A549 (cell line): ENCODE results near the gene OPA3. TPM values are rescaled to one million over a fixed set of nuclear protein-coding genes. Genes with fewer than 3 reads are reported as not detected.

Source experiments
- ATAC-seq, 2 experiments: fragments of 200-7000 bp in 1 of 2; fragments of >200 bp in 1 of 2; cut with Nextera tagmentation in 1 of 2; cut with Tn5 transposase in 1 of 2; 3 replicates each; pipeline versions ENCODE4 v1.8.0 to v1.9.1; 2018 to 2020; ENCODE audit warnings: mild to moderate bottlenecking in 1 of 2, moderate library complexity in 1 of 2
- CTCF ChIA-PET: fragments of 300-600 bp; sonication (Branson Sonifier 250); formaldehyde crosslinking; extraction: SDS; loops from one replicate; lab custom pipeline; 2021; ENCODE audit warnings: antibody characterized with exemption, inconsistent platforms; lab: Yijun Ruan, JAX
- POLR2A ChIA-PET: fragments of 350-600 bp; formaldehyde crosslinking; extraction: SDS; loops from one replicate; lab custom pipeline; 2021; ENCODE audit warnings: antibody characterized with exemption, inconsistent platforms; lab: Yijun Ruan, JAX
- DNase-seq, 2 experiments: peaks; one replicate each; pipeline versions ENCODE4 v3.0.0 to v3.0.0-alpha.2; 2011 to 2016; ENCODE audit warnings: low read depth in 1 of 2, low spot score in 1 of 2
- FAIRE-seq: peaks from 2 replicates; lab custom pipeline; 2011; peaks lifted over from hg19 to GRCh38; lab: Jason Lieb, UNC
- H3K27ac ChIP-seq, 2 experiments: fragments of >200 bp; sonication (Bioruptor Twin); formaldehyde crosslinking; 3 replicates each; pipeline ENCODE4 v1.5.1; 2016 to 2017
- H3K4me1 ChIP-seq: fragments of >200 bp; sonication (Bioruptor Twin); formaldehyde crosslinking; 3 replicates; pipeline ENCODE4 v1.6.1; 2016
- H3K4me2 ChIP-seq: fragments of >200 bp; sonication (Bioruptor Twin); formaldehyde crosslinking; 3 replicates; pipeline ENCODE4 v1.6.1; 2016
- H3K4me3 ChIP-seq: fragments of >200 bp; sonication (Bioruptor Twin); formaldehyde crosslinking; 3 replicates; pipeline ENCODE4 v1.5.1; 2016
- H3K9me3 ChIP-seq: fragments of >200 bp; sonication (Bioruptor Twin); formaldehyde crosslinking; 3 replicates; pipeline ENCODE4 v1.6.1; 2016
- BCL3 ChIP-seq: fragments of >200 bp; sonication (Bioruptor Twin); formaldehyde crosslinking; IDR thresholded peaks from 3 replicates; pipeline ENCODE4 v1.6.1; 2016
- BHLHE40 ChIP-seq: IDR thresholded peaks from 2 replicates; pipeline ENCODE4 v1.6.1; 2012; ENCODE audit warnings: low read depth, low read length, inconsistent platforms
- CBX2 ChIP-seq: fragments of 200-600 bp; sonication (generic); IDR thresholded peaks from 2 replicates; pipeline ENCODE4 v1.6.1; 2016; ENCODE audit warnings: low read depth, mild to moderate bottlenecking, borderline replicate concordance
- CHD2 ChIP-seq: fragments of 150-350 bp; IDR thresholded peaks from 2 replicates; pipeline ENCODE4 v1.6.1; 2014; ENCODE audit warnings: low read length; ENCODE audit not compliant: partially characterized antibody
- CTCF ChIP-seq: fragments of >200 bp; sonication (Bioruptor Twin); formaldehyde crosslinking; IDR thresholded peaks from 3 replicates; pipeline ENCODE4 v1.5.1; 2016
- E2F6 ChIP-seq: IDR thresholded peaks from 2 replicates; pipeline ENCODE4 v1.6.1; 2012; ENCODE audit warnings: low read depth, borderline replicate concordance
- EHMT2 ChIP-seq: fragments of 200-600 bp; sonication (generic); IDR thresholded peaks from 2 replicates; pipeline ENCODE4 v1.6.1; 2016; ENCODE audit warnings: antibody characterized with exemption, low read depth, mild to moderate bottlenecking, moderate library complexity
- ELK1 ChIP-seq: fragments of 150-350 bp; IDR thresholded peaks from 2 replicates; pipeline ENCODE4 v1.6.1; 2014; ENCODE audit warnings: low read depth, mild to moderate bottlenecking, low read length
- ESRRA ChIP-seq: fragments of 150-350 bp; IDR thresholded peaks from 2 replicates; pipeline ENCODE4 v1.6.1; 2014; ENCODE audit warnings: mild to moderate bottlenecking, low read length, borderline replicate concordance
- FOSB ChIP-seq: fragments of 250-450 bp; sonication (Bioruptor Pico); IDR thresholded peaks from 2 replicates; pipeline ENCODE4 v1.5.0; 2020; ENCODE audit warnings: mild to moderate bottlenecking, moderate library complexity
- HES2 ChIP-seq: fragments of >200 bp; sonication (Bioruptor Twin); formaldehyde crosslinking; IDR thresholded peaks from 2 replicates; pipeline ENCODE4 v1.6.1; 2016
- HEYL ChIP-seq: fragments of 250-450 bp; sonication (Bioruptor Pico); IDR thresholded peaks from 2 replicates; pipeline ENCODE4 v1.8.0; 2021; ENCODE audit warnings: mild to moderate bottlenecking, moderate library complexity
- JUN ChIP-seq, 2 experiments: fragments of >200 bp; sonication (Bioruptor Twin); formaldehyde crosslinking; IDR thresholded peaks; 2 replicates in 1 of 2; 3 replicates in 1 of 2; pipeline ENCODE4 v1.6.1; 2016 to 2017
- KDM1A ChIP-seq: fragments of 200-600 bp; sonication (generic); IDR thresholded peaks from 2 replicates; pipeline ENCODE4 v1.6.1; 2016; ENCODE audit warnings: low read depth, mild to moderate bottlenecking
- KDM5A ChIP-seq: fragments of 200-600 bp; sonication (generic); IDR thresholded peaks from 2 replicates; pipeline ENCODE4 v1.6.1; 2016; ENCODE audit warnings: antibody characterized with exemption, mild to moderate bottlenecking
- MAFK ChIP-seq: fragments of 450-650 bp; IDR thresholded peaks from 2 replicates; pipeline ENCODE4 v1.6.1; 2014; ENCODE audit not compliant: partially characterized antibody
- MAX ChIP-seq: IDR thresholded peaks from 2 replicates; pipeline ENCODE4 v1.6.1; 2012
- MAZ ChIP-seq: fragments of 150-350 bp; IDR thresholded peaks from 2 replicates; pipeline ENCODE4 v1.6.1; 2014; ENCODE audit warnings: antibody characterized with exemption, low read depth, low read length, borderline replicate concordance
- NFE2L2 ChIP-seq: fragments of 150-350 bp; conservative IDR thresholded peaks from 2 replicates; pipeline ENCODE4 v1.6.1; 2014; ENCODE audit warnings: low read length
- NR3C1 ChIP-seq: fragments of >200 bp; sonication (Bioruptor Twin); formaldehyde crosslinking; IDR thresholded peaks from 3 replicates; pipeline ENCODE4 v1.6.1; 2017
- PHF8 ChIP-seq: fragments of 200-600 bp; sonication (generic); IDR thresholded peaks from 2 replicates; pipeline ENCODE4 v1.6.1; 2016; ENCODE audit warnings: low read depth, mild to moderate bottlenecking, antibody characterized with exemption, moderate library complexity, borderline replicate concordance
- POLR2A ChIP-seq: IDR thresholded peaks from 2 replicates; pipeline ENCODE4 v1.6.1; 2012; ENCODE audit warnings: mild to moderate bottlenecking, low read length
- POLR2AphosphoS2 ChIP-seq: conservative IDR thresholded peaks from 2 replicates; pipeline ENCODE4 v1.6.1; 2012; ENCODE audit warnings: low read length, improper control_type of control experiment, inconsistent platforms
- RAD21 ChIP-seq, 2 experiments: fragments of >200 bp in 1 of 2; sonication (Bioruptor Twin) in 1 of 2; formaldehyde crosslinking in 1 of 2; IDR thresholded peaks in 1 of 2; conservative IDR thresholded peaks in 1 of 2; 2 replicates in 1 of 2; 3 replicates in 1 of 2; pipeline ENCODE4 v1.6.1; 2012 to 2018; ENCODE audit warnings: inconsistent platforms in 1 of 2
- RARB ChIP-seq: fragments of 250-450 bp; sonication (Bioruptor Pico); IDR thresholded peaks from 2 replicates; pipeline ENCODE4 v1.8.0; 2021; ENCODE audit warnings: mild to moderate bottlenecking, moderate library complexity
- RNF2 ChIP-seq: fragments of 200-600 bp; sonication (generic); IDR thresholded peaks from 2 replicates; pipeline ENCODE4 v1.6.1; 2016; ENCODE audit warnings: low read depth, mild to moderate bottlenecking, antibody characterized with exemption, moderate library complexity, borderline replicate concordance
- SMC3 ChIP-seq: fragments of >200 bp; sonication (Bioruptor Twin); formaldehyde crosslinking; IDR thresholded peaks from 3 replicates; pipeline ENCODE4 v1.6.1; 2018; ENCODE audit warnings: inconsistent platforms
- SREBF2 ChIP-seq: fragments of 450-650 bp; IDR thresholded peaks from 2 replicates; pipeline ENCODE4 v1.6.1; 2014; ENCODE audit warnings: mild to moderate bottlenecking, moderate library complexity
- TFCP2L1 ChIP-seq: fragments of 250-450 bp; sonication (Bioruptor Pico); IDR thresholded peaks from 2 replicates; pipeline ENCODE4 v1.5.0; 2021; ENCODE audit warnings: mild to moderate bottlenecking
- ZC3H11A ChIP-seq: fragments of 450-650 bp; IDR thresholded peaks from 2 replicates; pipeline ENCODE4 v1.6.1; 2014; ENCODE audit warnings: antibody characterized with exemption, mild to moderate bottlenecking
- ZSCAN20 ChIP-seq: fragments of 250-450 bp; sonication (Bioruptor Pico); IDR thresholded peaks from 2 replicates; pipeline ENCODE4 v1.8.0; 2022; ENCODE audit warnings: mild to moderate bottlenecking, moderate library complexity
- WGBS: methylation state at CpG from one replicate; pipeline ENCODE4 v1.1.6; 2017; ENCODE audit errors: missing lambda C conversion rate; 5-methylcytosine and 5-hydroxymethylcytosine counted together
- polyA plus RNA-seq, 4 experiments: library from polyadenylated mRNA; depleted of rRNA in 3 of 4; stranded (reverse); fragments of >200 nt; fragmentation: RNase III in 1 of 4; extraction: RNeasy Plus Mini Kit Qiagen cat#74134 plus additional on column Dnase treatment in 1 of 4; gene quantifications; 2 replicates in 3 of 4; 3 replicates in 1 of 4; pipeline ENCODE4 v1.2.3, GENCODE V29; 2011 to 2017

The OPA3 gene
- polyA plus RNA-seq, 2 of the 4 experiments (the other 2 are of a cell fraction) = 15.6 to 21.8 TPM

GRCh38 chr19:45485305-45486077 is 99.1 kb downstream of the OPA3 start:
- TF ChIP-seq MAZ = peak; percentile 49; the same call in 1 of the 2 replicates
- TF ChIP-seq CHD2 = peak; percentile 22
- no peak for TF ChIP-seq TFCP2L1 (CRISPR knock-in tag)
- TF ChIP-seq BCL3 = no peak
- TF ChIP-seq HEYL = no peak
- no peak for TF ChIP-seq NR3C1
- no peak for TF ChIP-seq ZC3H11A
- peak; percentile 63 for TF ChIP-seq CTCF
- no peak for TF ChIP-seq EHMT2
- peak; percentile 65 to 71 for TF ChIP-seq RAD21 (conservative IDR thresholded peaks at IDR 0.05 in 1 of 2, IDR thresholded peaks at IDR 0.05 in 1 of 2)
- TF ChIP-seq PHF8 = peak; percentile 47; the same call in 1 of the 2 replicates
- no peak for TF ChIP-seq BHLHE40
- no peak for TF ChIP-seq KDM5A
- peak; percentile 90 for TF ChIP-seq MAFK
- 0 out of 2 replicates have a peak, but pooled peaks have one; percentile 8 for TF ChIP-seq NFE2L2
- TF ChIP-seq JUN (IDR thresholded peaks at IDR 0.05) = peak in 1 of 2 experiments; percentile 42; a peak in 1 of 5 replicates
- 0 out of 2 replicates have a peak, but pooled peaks have one; percentile 38 for TF ChIP-seq ELK1
- no peak for TF ChIP-seq HES2
- no peak for TF ChIP-seq POLR2AphosphoS2
- no peak for TF ChIP-seq CBX2
- no peak for TF ChIP-seq SREBF2
- TF ChIP-seq RARB (CRISPR knock-in tag) = no peak
- TF ChIP-seq ESRRA = 0 out of 2 replicates have a peak, but pooled peaks have one; percentile 5
- no peak for TF ChIP-seq KDM1A
- peak; percentile 69 for TF ChIP-seq SMC3
- no peak; the same call in none of the 2 replicates for TF ChIP-seq MAX
- TF ChIP-seq POLR2A = no peak
- no peak for TF ChIP-seq FOSB (CRISPR knock-in tag)
- no peak for TF ChIP-seq ZSCAN20 (CRISPR knock-in tag)
- TF ChIP-seq E2F6 = no peak
- TF ChIP-seq RNF2 = no peak
- peak overlapping the region; percentile 76 to 92 for H3K27ac ChIP-seq
- peaks cover 5% of the 10 kb centered on the region for H3K4me1 ChIP-seq
- H3K9me3 ChIP-seq = no peaks in the 10 kb centered on the region
- POLR2A ChIA-PET = interaction anchor here (1.0 to 1.7 kb wide), 6 partner anchors 16 to 160 kb away, joined by 4 to 10 read pairs (median 6); partner anchors contain the start of genes FOSB and PPP1R13L
- peak overlapping the region; percentile 69 for H3K4me2 ChIP-seq
- peak; percentile 94 to 97 for DNase-seq
- CTCF ChIA-PET = interaction anchor here (0.6 to 17.6 kb wide), 52 partner anchors 9 to 448 kb away, joined by 3 to 418 read pairs (median 6); partner anchors contain the start of genes EML2, ERCC1, FBXO46 and FOSB
- ATAC-seq = peak; percentile 92 to 97
- 1% methylated on average over 28 of the region's 35 CpGs for WGBS
- peak overlapping the region; percentile 63 for H3K4me3 ChIP-seq
- FAIRE-seq = peak; percentile 80
